HG03571 (cell line): ENCODE measurements around the gene FBL.
A peak's percentile ranks its signal among the peaks of the same experiment; 100 is the strongest.

Experiments
- ATAC-seq: cut with Tn5 transposase; IDR thresholded peaks from one replicate; pipeline ENCODE4 v1.9.1; 2021; ENCODE audit not compliant: unreplicated experiment

Gene FBL

DNA sequence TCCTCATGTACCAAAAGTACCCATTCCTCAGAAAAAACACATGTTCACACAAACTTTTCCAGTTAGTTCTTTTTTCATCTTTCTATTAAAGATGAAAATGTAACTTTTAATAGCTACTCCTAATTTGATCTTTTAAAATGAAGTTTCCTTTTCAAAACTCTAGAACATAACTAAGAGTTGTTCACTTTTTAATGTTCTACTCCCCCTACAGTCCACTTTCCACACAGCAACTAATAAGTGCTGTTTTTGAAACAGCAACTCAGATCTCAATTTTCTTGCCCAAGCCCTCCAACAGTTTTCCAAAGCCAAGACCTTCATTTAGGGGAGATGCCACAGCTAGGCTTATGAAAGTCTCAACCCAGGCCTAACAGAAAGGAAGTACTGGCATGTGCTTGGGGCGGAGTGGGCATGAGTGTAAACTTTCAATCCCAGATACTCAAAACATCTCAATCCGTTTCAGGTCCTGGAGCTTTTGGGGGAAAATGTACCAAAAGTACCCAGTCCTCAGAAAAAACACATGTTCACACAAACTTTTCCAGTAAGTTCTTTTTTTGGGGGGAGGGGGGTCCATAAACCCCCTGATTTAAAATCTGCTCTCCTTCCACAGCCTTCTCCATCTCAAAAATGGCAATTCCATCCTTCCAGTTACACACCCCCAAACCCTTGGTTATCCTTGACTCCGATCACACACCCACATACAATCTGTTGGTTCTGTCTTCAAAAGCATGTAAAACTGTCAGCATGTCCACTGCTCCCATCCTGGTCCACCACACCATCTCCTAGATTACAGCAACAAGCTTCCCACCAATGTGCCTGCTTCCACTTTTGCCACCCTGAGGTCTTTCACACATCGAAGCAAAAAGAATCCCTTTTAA lies 2.0 kb downstream of the FBL start:
- ATAC-seq, result no peak

- ATAC-seq, result no peak
Measured at GRCh38 chr19:39842693-39843435, 3.3 kb downstream of the FBL start.

DNA sequence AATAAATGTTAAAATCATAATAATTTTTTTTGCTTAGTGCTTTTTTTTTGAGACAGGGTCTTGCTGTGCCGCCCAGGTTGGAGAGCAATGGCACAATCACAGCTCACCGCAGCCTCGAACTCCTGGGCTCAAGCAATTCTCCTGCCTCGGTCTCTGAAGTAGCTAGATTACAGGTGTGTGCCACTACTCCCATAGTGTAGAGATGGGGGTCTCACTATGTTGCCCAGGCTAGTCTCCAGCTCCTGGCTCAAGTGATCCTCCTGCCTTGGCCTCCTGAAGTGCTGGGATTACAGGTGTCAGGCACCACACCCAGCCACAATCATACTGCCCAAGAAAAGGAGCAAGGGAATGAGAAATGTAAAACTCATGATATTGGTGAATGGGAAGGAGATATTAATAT lies 5.1 kb downstream of the FBL start:
- ATAC-seq, result no peak

- no peak for ATAC-seq
Measured at GRCh38 chr19:39840492-39840891, 5.7 kb downstream of the FBL start.

DNA sequence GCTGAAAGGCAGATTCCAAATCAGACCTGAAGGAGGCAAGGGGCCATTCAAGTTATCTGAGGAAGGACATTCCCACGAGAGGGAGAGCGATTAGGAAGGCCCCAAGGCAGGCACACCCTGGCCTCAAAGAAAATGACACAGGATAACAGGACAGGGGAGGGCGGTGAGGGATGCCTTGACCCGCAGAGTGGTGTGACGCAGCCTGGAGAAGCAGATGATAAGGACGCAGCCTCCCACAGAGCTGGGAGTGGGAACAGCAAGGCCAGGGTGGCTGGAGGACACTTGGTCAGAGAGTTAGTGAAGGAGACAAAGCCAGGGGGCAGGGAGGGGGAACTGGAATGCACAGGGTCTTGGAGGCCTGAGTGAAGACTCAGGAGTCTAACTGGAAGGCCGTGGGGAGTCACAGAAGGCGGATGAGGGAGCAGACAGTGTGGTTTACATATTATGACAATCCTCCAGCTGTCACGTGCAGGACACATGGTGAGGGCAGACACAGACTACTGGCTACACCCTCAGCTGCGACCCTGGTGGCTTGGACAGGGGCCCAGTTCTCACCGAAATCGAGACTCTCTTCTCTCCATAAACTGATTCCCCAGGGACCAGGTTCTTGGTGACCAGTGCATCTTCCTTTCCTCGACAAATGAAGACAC lies 6.4 kb downstream of the FBL start:
- ATAC-seq, result no peak

- ATAC-seq, result no peak
Measured at GRCh38 chr19:39838569-39838968, 7.6 kb downstream of the FBL start.

DNA sequence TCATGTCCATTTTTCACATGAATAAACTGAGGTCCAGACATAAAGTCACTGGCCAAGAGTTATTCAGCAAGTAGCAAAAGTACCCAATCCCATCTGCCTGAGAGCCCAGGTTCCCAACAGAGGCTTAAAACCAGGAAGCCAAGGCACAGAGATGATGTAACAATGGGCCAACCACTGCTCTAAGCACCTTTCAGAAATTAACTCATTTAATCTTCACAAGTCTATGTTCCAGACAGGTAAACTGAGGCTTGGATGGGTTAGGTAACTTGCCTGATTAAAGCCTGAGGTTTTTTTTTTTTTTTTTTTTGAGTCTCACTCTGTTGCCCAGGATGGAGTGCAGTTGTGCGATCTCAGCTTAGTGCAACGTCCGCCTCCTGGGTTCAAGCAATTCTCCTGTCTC lies 8.2 kb downstream of the FBL start:
- no peak for ATAC-seq

GRCh38 chr19:39834287-39834841 lies 11.8 kb downstream of the FBL start:
- no peak for ATAC-seq

- ATAC-seq, result peak; percentile 84
Measured at GRCh38 chr19:39833464-39834286, 12.5 kb downstream of the FBL start, which contains the start of gene DYRK1B. TSS of gene DYRK1B (minus strand) at chr19:39834162. CDS start at chr19:39831867, 2,295 bp downstream.

DNA sequence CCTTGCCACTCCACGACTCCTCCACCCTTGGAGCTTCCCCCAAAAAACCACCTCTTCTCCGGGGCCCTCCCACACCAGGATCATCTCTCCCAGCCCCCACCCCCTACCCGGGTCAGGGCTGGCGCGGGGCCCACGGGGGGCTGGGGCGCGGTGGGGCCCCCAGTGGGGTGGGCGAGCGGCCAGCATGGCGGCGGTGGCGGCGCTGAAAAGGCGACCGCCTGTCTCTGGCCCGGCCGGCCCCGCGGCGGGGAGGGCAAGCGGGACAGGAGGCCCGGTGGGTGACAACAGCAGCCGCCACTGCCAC lies 13.1 kb downstream of the FBL start:
- ATAC-seq, result peak; percentile 8

- ATAC-seq, result no peak
Measured at GRCh38 chr19:39832341-39833083, 13.7 kb downstream of the FBL start.

DNA sequence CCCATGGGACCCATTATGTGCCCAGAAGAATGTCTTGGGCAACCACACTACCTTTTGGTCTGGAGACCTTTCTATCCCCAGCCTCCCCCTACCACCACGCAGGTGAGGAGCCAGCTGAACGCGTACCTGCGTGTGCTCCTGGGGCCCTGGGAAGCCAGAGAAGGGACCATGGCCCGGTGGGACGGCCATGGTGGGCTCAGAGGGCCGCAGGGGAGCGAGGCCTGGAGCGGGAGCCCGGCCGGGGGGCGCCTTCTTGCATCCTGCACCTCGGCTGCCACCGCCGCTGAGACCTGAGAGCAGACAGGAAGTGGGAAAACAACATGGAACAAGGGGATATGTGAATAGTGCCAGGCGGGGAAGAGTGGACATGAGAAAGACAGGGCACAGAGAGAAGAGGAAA lies 14.5 kb downstream of the FBL start:
- ATAC-seq, result no peak

DNA sequence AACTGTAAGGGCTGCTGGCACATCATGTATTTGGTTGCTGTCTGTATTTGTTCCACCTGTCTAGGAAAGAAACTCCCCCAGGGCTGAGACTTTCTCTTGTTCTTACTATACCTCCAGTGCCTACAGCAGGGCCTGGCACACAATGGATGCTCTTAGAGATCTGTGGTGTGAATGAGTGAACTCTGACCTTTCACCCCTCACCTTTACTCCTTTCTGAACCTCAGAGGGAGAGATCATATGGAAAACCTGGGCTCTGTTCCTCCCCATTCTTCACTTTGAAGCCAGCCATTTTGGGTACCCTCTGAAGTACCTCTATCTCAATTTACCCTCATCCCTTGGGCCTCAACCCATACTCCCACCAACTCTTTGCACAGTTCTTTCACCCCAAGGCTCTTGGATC lies 15.3 kb downstream of the FBL start:
- ATAC-seq, result no peak

- ATAC-seq, result no peak
Measured at GRCh38 chr19:39830406-39830805, 15.8 kb downstream of the FBL start.

DNA sequence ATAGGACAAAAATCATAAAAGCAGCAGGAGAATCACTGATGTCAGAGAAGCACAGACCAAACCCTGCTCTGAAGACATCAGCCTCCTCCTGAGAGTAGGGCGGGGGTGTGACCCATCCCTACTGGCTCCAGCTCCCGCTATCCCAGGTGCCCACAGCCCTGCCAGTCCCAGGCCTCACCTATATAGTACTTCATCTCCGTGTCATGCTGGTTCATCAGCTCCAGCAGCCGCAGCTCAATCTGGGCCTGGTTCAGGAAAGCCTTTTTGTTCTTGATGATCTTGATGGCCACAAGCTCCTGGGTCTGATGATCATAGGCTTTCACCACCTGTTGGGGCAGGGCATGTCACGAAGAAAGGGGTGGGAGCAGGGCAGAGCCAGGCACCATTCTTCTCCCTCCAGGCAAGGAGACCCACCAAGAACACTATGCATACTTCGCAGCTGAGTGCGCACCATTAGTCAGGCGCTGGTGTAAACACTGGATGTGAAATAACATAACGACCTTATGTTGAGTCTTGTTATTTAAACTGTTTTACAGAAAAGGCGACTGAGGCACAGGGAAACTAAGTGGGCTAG lies 16.4 kb downstream of the FBL start:
- no peak for ATAC-seq

GRCh38 chr19:39828654-39829032 lies 17.5 kb downstream of the FBL start:
- ATAC-seq, result no peak

GRCh38 chr19:39828015-39828653 lies 18.0 kb downstream of the FBL start:
- no peak for ATAC-seq

GRCh38 chr19:39827216-39827615 lies 19.0 kb downstream of the FBL start:
- no peak for ATAC-seq

DNA sequence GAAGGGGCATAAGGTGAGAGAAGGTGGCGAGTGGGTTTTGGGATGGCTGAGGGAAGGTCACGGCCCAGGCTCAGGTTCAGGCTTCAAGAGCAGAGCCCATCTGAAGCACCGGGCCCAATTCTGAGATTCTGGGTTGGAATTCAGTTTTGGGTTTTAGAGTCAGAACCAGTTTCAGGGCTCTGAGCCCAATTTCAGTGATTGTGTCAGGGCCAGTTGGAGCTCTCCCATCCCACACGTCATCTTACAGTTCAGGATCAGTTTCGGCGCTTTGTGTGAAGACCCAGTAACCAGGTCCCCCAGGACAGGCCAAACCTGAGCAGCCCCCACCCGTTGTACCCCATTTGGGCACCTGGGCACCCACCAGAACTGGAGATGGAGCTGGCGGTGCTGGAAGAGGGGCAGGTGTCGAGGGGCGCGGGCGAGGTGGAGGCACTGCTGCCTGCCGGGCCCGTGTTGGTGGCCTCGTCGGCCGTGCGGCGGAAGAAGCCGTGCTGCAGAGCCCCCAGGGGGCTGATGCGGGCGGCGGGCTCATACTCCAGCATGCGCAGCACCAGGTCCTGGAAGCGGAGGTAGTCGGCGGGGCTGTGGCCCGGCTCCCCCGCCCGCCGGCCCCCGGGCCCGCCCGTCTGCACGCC lies 19.8 kb downstream of the FBL start:
- no peak for ATAC-seq
